Measurements from ENCODE around the gene GTF2F1. TPM values are rescaled to one million over a fixed set of nuclear protein-coding genes. Genes with fewer than 3 reads are reported as not detected.

GTF2F1 gene
- total RNA-seq, 1 donor: 33.6 TPM

DNA sequence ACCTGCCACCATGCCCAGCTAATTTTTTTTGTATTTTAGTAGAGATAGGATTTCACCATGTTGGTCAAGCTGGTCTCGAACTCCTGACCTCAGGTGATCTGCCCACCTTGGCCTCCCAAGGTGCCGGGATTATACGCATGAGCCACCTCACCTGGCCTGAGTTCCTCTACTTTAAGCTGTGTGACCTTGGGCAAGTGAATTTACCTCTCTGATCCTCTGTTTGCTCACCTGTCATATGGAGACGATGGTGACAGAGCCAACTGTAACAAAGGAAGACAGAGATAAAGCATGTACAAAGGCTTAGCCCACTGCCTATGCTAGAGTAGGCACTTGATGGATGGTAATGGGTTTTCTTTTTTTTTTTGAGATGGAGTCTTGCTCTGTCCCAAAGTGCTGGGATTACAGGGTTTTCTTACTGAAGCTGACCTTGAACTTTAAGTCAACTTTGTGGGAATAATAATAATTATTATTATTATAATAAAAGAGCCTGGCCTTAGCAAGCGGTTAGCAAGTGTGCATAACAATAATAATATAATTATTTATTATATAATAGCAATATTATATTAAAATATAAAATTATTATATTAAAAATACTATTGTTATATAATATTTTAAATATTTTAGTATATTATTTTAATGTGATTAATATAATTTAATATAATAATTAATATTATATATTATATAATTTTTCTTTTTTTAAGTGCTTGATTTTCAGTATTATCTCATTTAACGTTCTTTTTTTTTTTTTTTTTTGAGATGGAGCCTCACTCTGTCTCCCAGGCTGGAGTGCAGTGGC is 58.3 kb downstream of the GTF2F1 start:
- DNase-seq (ENCODE audit: low read depth): no peak
- no peak overlapping the region for H3K4me3 ChIP-seq (ENCODE audit: low read depth, low read length)
- TF ChIP-seq, protein P1, sequence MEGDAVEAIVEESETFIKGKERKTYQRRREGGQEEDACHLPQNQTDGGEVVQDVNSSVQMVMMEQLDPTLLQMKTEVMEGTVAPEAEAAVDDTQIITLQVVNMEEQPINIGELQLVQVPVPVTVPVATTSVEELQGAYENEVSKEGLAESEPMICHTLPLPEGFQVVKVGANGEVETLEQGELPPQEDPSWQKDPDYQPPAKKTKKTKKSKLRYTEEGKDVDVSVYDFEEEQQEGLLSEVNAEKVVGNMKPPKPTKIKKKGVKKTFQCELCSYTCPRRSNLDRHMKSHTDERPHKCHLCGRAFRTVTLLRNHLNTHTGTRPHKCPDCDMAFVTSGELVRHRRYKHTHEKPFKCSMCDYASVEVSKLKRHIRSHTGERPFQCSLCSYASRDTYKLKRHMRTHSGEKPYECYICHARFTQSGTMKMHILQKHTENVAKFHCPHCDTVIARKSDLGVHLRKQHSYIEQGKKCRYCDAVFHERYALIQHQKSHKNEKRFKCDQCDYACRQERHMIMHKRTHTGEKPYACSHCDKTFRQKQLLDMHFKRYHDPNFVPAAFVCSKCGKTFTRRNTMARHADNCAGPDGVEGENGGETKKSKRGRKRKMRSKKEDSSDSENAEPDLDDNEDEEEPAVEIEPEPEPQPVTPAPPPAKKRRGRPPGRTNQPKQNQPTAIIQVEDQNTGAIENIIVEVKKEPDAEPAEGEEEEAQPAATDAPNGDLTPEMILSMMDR (IDR thresholded peaks at IDR 0.05; ENCODE audit: insufficient read depth, low read length): no peak

- no peak within 1 kb of the TSS for H3K4me3 ChIP-seq (ENCODE audit: low read depth, low read length)
- TF ChIP-seq, protein P1 (IDR thresholded peaks at IDR 0.05; ENCODE audit: insufficient read depth, low read length): no peak
- DNase-seq (ENCODE audit: low read depth): no peak
Observed at GRCh38 chr19:6333439-6333838, 59.5 kb downstream of the GTF2F1 start, which contains the start of gene ACER1. Gene ACER1, minus strand, starts transcription at chr19:6333612. Its CDS starts 61 bp downstream, at chr19:6333551.

Small RNA genes lying within 50 kb of the gene (small RNA-seq; reads per million reads assigned to genes)
- gene MIR6790 (not detected), gene MIR6885 (not detected)

Other genes starting within 250 kb of the GTF2F1 start
- 7.8 and 16.6 TPM in 2 replicates for gene MLLT1, start 113.2 kb downstream of the GTF2F1 start, total RNA-seq (ENCODE audit: low replicate concordance)
- not detected in 2 replicates for gene ACER1, start 59.6 kb downstream of the GTF2F1 start, total RNA-seq (ENCODE audit: low replicate concordance)
- 20.9 and 39.4 TPM in 2 replicates for gene CLPP, start 31.6 kb downstream of the GTF2F1 start, total RNA-seq (ENCODE audit: low replicate concordance)
- 29.9 and 38.3 TPM in 2 replicates for gene ALKBH7, start 20.4 kb downstream of the GTF2F1 start, total RNA-seq (ENCODE audit: low replicate concordance)
- 0.41 and 1.2 TPM in 2 replicates for gene PSPN, start 17.2 kb downstream of the GTF2F1 start, total RNA-seq (ENCODE audit: low replicate concordance)
- 30.4 and 86.5 TPM in 2 replicates for gene KHSRP, start 31.6 kb upstream of the GTF2F1 start, total RNA-seq (ENCODE audit: low replicate concordance)
- gene SLC25A41, start 40.6 kb upstream of the GTF2F1 start, total RNA-seq (ENCODE audit: low replicate concordance): not detected in 2 replicates
- 27.7 and 46.9 TPM in 2 replicates for gene SLC25A23, start 66.6 kb upstream of the GTF2F1 start, total RNA-seq (ENCODE audit: low replicate concordance)
- gene CRB3, start 71.1 kb upstream of the GTF2F1 start, total RNA-seq (ENCODE audit: low replicate concordance): not detected in 2 replicates
- not detected in 2 replicates for gene DENND1C, start 88.6 kb upstream of the GTF2F1 start, total RNA-seq (ENCODE audit: low replicate concordance)
- 0.41 TPM in 1 of 2 replicates, not detected in the other for gene TUBB4A, start 109.1 kb upstream of the GTF2F1 start, total RNA-seq (ENCODE audit: low replicate concordance)
- gene TNFSF9, start 137.9 kb upstream of the GTF2F1 start, total RNA-seq (ENCODE audit: low replicate concordance): 1.7 and 2.6 TPM in 2 replicates
- 0.09 TPM in 1 of 2 replicates, not detected in the other for gene CD70, start 198.0 kb upstream of the GTF2F1 start, total RNA-seq (ENCODE audit: low replicate concordance)